SK-N-SH treated with all-trans-retinoic acid at 6 μM for 48 hours (cell line): ENCODE results near the gene IGFBP2.

Experiments used
- ATAC-seq: fragments of 200-7000 bp; cut with Tn5 transposase; 3 replicates; pipeline ENCODE4 v1.9.1; 2020; ENCODE audit warnings: mild to moderate bottlenecking, moderate library complexity
- BACH2 ChIP-seq: fragments of 250-450 bp; sonication (Bioruptor Pico); IDR thresholded peaks from 2 replicates; pipeline ENCODE4 v1.9.0; 2021; ENCODE audit warnings: mild to moderate bottlenecking, borderline replicate concordance
- CSDC2 ChIP-seq: fragments of 250-450 bp; sonication (Bioruptor Pico); IDR thresholded peaks from 2 replicates; pipeline ENCODE4 v1.5.0; 2020; ENCODE audit warnings: mild to moderate bottlenecking, moderate library complexity
- ESRRG ChIP-seq: fragments of 250-450 bp; sonication (Bioruptor Pico); IDR thresholded peaks from 2 replicates; pipeline ENCODE4 v1.6.1; 2021; ENCODE audit warnings: mild to moderate bottlenecking
- GLIS3 ChIP-seq: fragments of 250-450 bp; sonication (Bioruptor Pico); IDR thresholded peaks from 2 replicates; pipeline ENCODE4 v1.5.0; 2020; ENCODE audit warnings: mild to moderate bottlenecking, moderate library complexity
- ISL1 ChIP-seq: fragments of 250-450 bp; sonication (Bioruptor Pico); IDR thresholded peaks from 2 replicates; pipeline ENCODE4 v2.1.2; 2022; ENCODE audit warnings: mild to moderate bottlenecking, moderate library complexity
- OSR1 ChIP-seq: fragments of 250-450 bp; sonication (Bioruptor Pico); IDR thresholded peaks from 2 replicates; pipeline ENCODE4 v1.8.0; 2022; ENCODE audit warnings: moderate library complexity, mild to moderate bottlenecking, inconsistent platforms
- PPARA ChIP-seq: fragments of 250-450 bp; sonication (Bioruptor Pico); IDR thresholded peaks from 2 replicates; pipeline ENCODE4 v1.5.0; 2020; ENCODE audit warnings: mild to moderate bottlenecking, borderline replicate concordance
- SNAI2 ChIP-seq: fragments of 250-450 bp; sonication (Bioruptor Pico); IDR thresholded peaks from 2 replicates; pipeline ENCODE4 v1.5.0; 2020; ENCODE audit warnings: mild to moderate bottlenecking, moderate library complexity
- TCF4 ChIP-seq: fragments of 250-450 bp; sonication (Bioruptor Pico); IDR thresholded peaks from 2 replicates; pipeline ENCODE4 v1.8.0; 2021; ENCODE audit warnings: mild to moderate bottlenecking, moderate library complexity, borderline replicate concordance
- TOX ChIP-seq: fragments of 250-450 bp; sonication (Bioruptor Pico); IDR thresholded peaks from 2 replicates; pipeline ENCODE4 v1.8.0; 2021; ENCODE audit warnings: mild to moderate bottlenecking, moderate library complexity, borderline replicate concordance
- ZC3H10 ChIP-seq: fragments of 250-450 bp; sonication (Bioruptor Pico); IDR thresholded peaks from 2 replicates; pipeline ENCODE4 v1.5.1; 2021; ENCODE audit warnings: mild to moderate bottlenecking, moderate library complexity
- ZNF565 ChIP-seq: fragments of 450-650 bp; formaldehyde crosslinking; conservative IDR thresholded peaks from 2 replicates; pipeline ENCODE4 v1.5.0; 2020; ENCODE audit warnings: low read depth, mild to moderate bottlenecking, moderate library complexity
- ZNF70 ChIP-seq: fragments of 450-650 bp; formaldehyde crosslinking; IDR thresholded peaks from 2 replicates; pipeline ENCODE4 v1.5.0; 2020; ENCODE audit warnings: mild to moderate bottlenecking, moderate library complexity
- ZNF8 ChIP-seq: fragments of 450-650 bp; formaldehyde crosslinking; IDR thresholded peaks from 2 replicates; pipeline ENCODE4 v1.5.0; 2020; ENCODE audit warnings: mild to moderate bottlenecking, moderate library complexity
- TF ChIP-seq, protein P1 (sequence below): fragments of 250-450 bp; sonication (Bioruptor Pico); IDR thresholded peaks from 2 replicates; pipeline ENCODE4 v1.5.1; 2021; ENCODE audit warnings: mild to moderate bottlenecking, moderate library complexity
- TF ChIP-seq, protein P2 (sequence below): fragments of 250-450 bp; sonication (Bioruptor Pico); IDR thresholded peaks from 2 replicates; pipeline ENCODE4 v1.8.0; 2021; ENCODE audit warnings: low read depth, mild to moderate bottlenecking, moderate library complexity, borderline replicate concordance
- TF ChIP-seq, protein P3 (sequence below): fragments of 250-450 bp; sonication (Bioruptor Pico); IDR thresholded peaks from 2 replicates; pipeline ENCODE4 v1.8.0; 2020; ENCODE audit warnings: mild to moderate bottlenecking, moderate library complexity, borderline replicate concordance
- TF ChIP-seq, protein P4 (sequence below): fragments of 250-450 bp; sonication (Bioruptor Pico); IDR thresholded peaks from 2 replicates; pipeline ENCODE4 v1.5.0; 2020; ENCODE audit warnings: mild to moderate bottlenecking, moderate library complexity
- TF ChIP-seq, protein P5 (sequence below): fragments of 250-450 bp; sonication (Bioruptor Pico); IDR thresholded peaks from 2 replicates; pipeline ENCODE4 v1.5.1; 2020; ENCODE audit warnings: low read depth, mild to moderate bottlenecking, moderate library complexity

Gene IGFBP2

DNA sequence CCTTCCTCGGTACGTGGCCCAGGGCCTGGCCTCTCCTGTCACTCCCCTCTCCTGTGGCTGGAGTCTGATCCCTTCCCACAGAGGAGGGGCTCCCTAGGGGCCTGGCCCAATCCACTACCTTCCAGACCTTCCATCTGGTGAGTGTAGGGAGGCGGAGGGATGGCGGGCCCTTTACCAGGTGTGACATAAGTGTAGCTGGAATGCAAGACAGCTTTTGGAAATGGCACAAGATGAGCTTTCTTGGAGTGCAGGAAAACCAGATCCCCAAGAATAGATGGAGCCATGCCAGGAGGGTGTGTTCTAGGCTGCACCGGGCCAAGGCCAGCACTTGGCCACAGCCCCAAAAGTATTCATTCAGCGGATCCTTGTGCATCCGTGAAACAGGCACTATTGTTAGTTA lies 32.0 kb downstream of the IGFBP2 start:
- TF ChIP-seq, protein P1, sequence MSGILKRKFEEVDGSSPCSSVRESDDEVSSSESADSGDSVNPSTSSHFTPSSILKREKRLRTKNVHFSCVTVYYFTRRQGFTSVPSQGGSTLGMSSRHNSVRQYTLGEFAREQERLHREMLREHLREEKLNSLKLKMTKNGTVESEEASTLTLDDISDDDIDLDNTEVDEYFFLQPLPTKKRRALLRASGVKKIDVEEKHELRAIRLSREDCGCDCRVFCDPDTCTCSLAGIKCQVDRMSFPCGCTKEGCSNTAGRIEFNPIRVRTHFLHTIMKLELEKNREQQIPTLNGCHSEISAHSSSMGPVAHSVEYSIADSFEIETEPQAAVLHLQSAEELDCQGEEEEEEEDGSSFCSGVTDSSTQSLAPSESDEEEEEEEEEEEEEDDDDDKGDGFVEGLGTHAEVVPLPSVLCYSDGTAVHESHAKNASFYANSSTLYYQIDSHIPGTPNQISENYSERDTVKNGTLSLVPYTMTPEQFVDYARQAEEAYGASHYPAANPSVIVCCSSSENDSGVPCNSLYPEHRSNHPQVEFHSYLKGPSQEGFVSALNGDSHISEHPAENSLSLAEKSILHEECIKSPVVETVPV (CRISPR knock-in tag) = no peak
- TF ChIP-seq BACH2 = no peak
- peak; percentile 17 for ATAC-seq

DNA sequence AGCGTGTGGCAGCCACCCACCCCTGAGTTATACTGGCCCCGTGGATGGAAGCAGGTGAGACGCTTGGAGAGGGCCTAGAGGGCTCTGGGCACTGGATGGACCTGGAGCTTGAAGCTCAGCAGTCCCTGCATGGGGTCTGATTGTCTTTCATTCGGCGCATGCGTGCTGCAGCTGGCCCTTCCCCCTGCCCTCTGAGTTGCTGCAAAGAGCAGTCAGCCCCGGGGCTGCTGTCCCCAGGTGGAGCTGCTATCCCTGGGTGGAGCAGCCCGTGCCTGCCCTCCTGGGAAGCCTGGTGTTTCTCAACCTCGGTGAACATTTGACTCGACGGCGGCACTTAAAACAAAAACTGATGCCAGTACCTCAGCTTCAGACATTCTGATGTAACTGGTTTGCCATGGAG lies 32.5 kb downstream of the IGFBP2 start:
- peak; percentile 4 for ATAC-seq
- TF ChIP-seq ZNF565 (CRISPR knock-in tag) (no peak), GLIS3 (CRISPR knock-in tag) (no peak), ESRRG (CRISPR knock-in tag) (no peak), PPARA (CRISPR knock-in tag) (no peak), TCF4 (CRISPR knock-in tag) (no peak), SNAI2 (no peak), CSDC2 (CRISPR knock-in tag) (no peak), ISL1 (CRISPR knock-in tag) (no peak), OSR1 (no peak), ZNF70 (no peak), BACH2 (no peak), ZC3H10 (no peak), ZNF8 (no peak), TOX (CRISPR knock-in tag) (no peak)
- TF ChIP-seq, protein P2, sequence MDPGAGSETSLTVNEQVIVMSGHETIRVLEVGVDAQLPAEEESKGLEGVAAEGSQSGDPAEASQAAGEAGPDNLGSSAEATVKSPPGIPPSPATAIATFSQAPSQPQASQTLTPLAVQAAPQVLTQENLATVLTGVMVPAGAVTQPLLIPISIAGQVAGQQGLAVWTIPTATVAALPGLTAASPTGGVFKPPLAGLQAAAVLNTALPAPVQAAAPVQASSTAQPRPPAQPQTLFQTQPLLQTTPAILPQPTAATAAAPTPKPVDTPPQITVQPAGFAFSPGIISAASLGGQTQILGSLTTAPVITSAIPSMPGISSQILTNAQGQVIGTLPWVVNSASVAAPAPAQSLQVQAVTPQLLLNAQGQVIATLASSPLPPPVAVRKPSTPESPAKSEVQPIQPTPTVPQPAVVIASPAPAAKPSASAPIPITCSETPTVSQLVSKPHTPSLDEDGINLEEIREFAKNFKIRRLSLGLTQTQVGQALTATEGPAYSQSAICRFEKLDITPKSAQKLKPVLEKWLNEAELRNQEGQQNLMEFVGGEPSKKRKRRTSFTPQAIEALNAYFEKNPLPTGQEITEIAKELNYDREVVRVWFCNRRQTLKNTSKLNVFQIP (CRISPR knock-in tag) = no peak
- TF ChIP-seq, protein P1 (CRISPR knock-in tag) = no peak
- TF ChIP-seq, protein P3, sequence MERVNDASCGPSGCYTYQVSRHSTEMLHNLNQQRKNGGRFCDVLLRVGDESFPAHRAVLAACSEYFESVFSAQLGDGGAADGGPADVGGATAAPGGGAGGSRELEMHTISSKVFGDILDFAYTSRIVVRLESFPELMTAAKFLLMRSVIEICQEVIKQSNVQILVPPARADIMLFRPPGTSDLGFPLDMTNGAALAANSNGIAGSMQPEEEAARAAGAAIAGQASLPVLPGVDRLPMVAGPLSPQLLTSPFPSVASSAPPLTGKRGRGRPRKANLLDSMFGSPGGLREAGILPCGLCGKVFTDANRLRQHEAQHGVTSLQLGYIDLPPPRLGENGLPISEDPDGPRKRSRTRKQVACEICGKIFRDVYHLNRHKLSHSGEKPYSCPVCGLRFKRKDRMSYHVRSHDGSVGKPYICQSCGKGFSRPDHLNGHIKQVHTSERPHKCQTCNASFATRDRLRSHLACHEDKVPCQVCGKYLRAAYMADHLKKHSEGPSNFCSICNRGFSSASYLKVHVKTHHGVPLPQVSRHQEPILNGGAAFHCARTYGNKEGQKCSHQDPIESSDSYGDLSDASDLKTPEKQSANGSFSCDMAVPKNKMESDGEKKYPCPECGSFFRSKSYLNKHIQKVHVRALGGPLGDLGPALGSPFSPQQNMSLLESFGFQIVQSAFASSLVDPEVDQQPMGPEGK (CRISPR knock-in tag) = no peak
- TF ChIP-seq, all 23 proteins: peak for 0

DNA sequence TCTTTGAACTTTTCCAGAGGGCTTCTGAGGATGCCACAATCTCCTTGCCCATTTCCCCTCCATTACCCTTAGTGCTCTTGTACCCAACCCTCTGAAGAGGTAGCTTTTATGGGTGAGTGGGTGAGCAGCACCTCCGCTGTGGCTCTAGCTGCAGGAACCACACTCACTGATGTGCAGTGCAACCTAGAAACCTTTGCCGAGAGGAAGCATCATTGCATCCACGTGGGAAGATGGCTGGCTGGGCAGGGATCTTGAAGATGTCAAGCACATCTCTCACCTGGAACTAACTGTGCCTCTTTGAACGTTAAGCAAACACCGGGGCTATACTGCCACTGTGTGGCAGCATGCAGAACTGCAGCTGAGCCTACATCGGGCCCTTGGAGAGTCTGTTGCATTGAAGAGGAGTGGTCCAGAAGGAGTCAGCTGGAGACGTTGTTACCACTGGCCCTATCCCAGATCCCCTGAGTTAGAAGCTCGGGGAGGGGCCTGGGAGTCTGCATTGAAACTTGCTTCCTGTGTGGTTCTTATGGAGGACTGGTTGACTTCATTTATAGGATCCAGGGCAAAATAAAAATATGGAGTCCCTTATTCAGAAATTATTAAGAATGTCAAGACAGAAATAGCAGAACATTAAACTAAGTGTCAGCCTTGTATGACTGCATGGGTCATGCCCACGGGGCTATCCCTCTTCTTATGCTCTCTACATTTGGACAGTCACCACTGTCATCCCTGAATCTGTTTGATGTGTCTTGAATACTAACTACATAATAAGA lies 33.4 kb downstream of the IGFBP2 start:
- peak; percentile 76 for ATAC-seq
- TF ChIP-seq ZNF8 (no peak), TCF4 (CRISPR knock-in tag) (no peak), ZNF70 (no peak)
- TF ChIP-seq, protein P2 (CRISPR knock-in tag) = no peak
- TF ChIP-seq, protein P4, sequence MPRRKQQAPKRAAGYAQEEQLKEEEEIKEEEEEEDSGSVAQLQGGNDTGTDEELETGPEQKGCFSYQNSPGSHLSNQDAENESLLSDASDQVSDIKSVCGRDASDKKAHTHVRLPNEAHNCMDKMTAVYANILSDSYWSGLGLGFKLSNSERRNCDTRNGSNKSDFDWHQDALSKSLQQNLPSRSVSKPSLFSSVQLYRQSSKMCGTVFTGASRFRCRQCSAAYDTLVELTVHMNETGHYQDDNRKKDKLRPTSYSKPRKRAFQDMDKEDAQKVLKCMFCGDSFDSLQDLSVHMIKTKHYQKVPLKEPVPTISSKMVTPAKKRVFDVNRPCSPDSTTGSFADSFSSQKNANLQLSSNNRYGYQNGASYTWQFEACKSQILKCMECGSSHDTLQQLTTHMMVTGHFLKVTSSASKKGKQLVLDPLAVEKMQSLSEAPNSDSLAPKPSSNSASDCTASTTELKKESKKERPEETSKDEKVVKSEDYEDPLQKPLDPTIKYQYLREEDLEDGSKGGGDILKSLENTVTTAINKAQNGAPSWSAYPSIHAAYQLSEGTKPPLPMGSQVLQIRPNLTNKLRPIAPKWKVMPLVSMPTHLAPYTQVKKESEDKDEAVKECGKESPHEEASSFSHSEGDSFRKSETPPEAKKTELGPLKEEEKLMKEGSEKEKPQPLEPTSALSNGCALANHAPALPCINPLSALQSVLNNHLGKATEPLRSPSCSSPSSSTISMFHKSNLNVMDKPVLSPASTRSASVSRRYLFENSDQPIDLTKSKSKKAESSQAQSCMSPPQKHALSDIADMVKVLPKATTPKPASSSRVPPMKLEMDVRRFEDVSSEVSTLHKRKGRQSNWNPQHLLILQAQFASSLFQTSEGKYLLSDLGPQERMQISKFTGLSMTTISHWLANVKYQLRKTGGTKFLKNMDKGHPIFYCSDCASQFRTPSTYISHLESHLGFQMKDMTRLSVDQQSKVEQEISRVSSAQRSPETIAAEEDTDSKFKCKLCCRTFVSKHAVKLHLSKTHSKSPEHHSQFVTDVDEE = no peak
- TF ChIP-seq, protein P5, sequence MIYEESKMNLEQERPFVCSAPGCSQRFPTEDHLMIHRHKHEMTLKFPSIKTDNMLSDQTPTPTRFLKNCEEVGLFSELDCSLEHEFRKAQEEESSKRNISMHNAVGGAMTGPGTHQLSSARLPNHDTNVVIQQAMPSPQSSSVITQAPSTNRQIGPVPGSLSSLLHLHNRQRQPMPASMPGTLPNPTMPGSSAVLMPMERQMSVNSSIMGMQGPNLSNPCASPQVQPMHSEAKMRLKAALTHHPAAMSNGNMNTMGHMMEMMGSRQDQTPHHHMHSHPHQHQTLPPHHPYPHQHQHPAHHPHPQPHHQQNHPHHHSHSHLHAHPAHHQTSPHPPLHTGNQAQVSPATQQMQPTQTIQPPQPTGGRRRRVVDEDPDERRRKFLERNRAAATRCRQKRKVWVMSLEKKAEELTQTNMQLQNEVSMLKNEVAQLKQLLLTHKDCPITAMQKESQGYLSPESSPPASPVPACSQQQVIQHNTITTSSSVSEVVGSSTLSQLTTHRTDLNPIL = no peak
